GM19397 (cell line): ENCODE measurements around the gene NAP1L5.

Experiments used
- ATAC-seq: cut with Tn5 transposase; IDR thresholded peaks from one replicate; pipeline ENCODE4 v1.9.1; 2021; ENCODE audit warnings: mild to moderate bottlenecking, moderate library complexity; ENCODE audit not compliant: unreplicated experiment

Gene NAP1L5

DNA sequence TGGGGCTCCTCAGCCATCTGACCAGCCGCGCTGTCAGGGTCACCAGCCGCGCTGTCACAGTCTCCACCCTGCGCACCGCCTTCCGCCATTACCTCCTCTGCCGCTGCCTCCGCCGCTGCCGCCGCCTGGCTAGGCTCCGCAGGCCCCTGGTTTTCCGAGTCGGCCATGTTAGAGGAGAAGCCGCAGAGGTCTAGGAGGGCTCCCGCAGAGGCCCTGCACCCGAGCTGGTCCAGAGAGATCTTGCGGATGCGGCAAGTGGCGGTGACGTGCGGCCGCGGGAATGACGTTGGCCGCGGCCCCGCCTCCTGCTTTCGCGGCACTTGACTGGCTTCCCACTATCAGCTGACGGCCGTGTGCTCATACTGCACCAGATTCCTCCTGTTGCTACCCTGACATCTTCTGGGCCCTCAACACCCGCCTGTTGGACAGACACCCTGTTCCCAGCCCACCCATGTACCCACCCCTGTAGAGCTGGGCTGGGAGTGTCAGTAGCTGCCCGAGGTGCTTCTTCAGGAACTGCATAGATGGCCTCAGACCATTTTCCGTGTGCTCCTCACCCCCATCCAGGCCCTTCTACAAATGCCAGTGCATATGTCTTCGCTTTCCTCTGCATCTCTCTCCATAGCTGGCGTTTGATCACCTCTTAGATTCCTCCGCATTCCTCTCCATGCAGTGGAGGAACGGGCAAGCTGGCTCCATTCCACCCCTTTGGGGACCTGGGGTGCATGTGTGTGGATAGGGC is at the start of gene NAP1L5:
Gene NAP1L5 (minus strand): TSS at position 242 of the 742 bp plus-strand sequence. CDS start 75 bp downstream, at position 167.
- peak; percentile 94 for ATAC-seq

DNA sequence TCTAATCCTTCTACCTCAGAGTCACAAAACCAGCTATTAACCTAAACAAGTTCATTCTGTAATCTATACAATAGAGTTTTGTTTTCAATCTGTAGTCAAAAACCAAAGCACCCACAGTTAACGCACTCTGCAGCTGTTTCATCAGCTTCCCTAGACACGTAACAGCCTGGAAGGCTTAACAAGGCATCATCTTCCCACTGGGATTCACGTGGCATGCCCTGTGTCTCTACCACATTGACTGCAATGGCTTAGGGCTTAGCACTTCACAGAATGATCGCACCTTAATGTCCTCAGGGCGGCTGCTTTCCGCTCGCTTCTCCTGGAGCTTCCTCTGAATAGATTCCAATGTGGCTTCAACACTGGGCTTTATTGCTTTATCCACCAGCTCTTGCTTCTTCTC is 49.7 kb upstream of the NAP1L5 start:
- no peak for ATAC-seq

GRCh38 chr4:88746206-88746605 is 48.6 kb upstream of the NAP1L5 start:
- no peak for ATAC-seq

DNA sequence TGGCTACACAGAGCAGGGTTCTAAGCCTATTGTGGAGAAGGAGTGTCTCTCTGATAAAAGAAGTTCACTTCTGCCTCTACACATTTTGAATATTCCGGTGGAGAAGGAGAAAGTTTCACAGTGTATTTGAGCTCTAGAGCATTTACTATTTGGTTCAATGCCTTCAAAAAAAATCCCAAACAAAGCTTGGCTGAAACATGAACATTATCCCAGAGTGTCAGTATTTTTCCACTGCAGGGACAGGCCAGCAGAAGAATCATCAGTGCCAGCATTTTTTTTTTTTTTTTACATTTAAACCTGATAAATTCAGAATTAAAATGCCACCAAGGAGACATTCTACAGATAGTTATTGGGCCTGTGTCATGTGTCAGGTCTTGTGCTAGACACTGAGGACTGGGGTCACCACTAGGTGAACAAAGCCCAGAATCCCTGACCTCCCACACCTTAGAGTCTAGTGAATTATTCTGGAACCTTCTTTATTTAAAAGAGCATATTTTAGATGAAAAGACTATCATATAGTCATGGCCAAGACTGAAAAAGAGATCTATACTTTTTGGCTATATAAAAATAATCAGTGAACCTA is 48.0 kb upstream of the NAP1L5 start:
- no peak for ATAC-seq

GRCh38 chr4:88745175-88745574 is 47.5 kb upstream of the NAP1L5 start:
- no peak for ATAC-seq

DNA sequence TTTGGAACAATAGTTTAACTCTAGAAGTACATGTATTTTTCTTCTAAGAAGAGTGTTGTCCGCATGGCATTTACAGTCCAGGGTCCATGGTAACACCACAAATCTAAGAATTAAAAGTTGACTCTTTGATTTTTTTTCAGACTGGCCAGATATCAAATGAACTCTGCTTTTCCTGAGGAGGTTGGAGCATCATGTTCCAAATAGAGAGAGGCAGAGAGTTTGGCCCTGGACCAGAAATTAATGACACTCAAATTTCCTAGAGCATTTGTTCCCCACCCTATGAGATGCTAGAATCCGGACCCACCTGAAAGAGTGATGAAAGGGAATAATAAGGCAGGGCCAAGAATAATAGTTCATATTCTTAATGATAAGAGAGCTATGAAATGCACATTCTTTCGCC is 47.0 kb upstream of the NAP1L5 start:
- no peak for ATAC-seq

GRCh38 chr4:88743696-88744095 is 46.1 kb upstream of the NAP1L5 start:
- no peak for ATAC-seq

DNA sequence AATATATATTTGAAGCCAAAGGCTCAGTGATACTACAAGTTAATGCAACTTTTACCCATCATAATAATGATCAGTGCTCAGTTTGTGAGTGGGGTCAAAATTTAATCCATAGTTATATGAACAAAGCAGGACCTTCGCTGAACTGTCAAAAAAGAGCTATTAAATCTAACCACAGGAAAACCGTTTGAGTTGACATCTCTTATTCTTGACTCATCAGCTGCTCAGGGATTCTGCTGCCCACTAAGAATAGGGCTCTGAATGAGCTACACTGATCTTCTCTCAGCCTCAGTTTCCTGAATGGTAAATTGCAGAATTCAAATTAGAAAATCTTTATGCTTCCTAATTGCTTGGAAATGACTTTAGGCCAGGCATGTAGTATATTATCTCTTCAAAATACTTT is 44.9 kb upstream of the NAP1L5 start:
- ATAC-seq, result no peak

GRCh38 chr4:88738180-88738579 is 40.6 kb upstream of the NAP1L5 start:
- ATAC-seq, result no peak

DNA sequence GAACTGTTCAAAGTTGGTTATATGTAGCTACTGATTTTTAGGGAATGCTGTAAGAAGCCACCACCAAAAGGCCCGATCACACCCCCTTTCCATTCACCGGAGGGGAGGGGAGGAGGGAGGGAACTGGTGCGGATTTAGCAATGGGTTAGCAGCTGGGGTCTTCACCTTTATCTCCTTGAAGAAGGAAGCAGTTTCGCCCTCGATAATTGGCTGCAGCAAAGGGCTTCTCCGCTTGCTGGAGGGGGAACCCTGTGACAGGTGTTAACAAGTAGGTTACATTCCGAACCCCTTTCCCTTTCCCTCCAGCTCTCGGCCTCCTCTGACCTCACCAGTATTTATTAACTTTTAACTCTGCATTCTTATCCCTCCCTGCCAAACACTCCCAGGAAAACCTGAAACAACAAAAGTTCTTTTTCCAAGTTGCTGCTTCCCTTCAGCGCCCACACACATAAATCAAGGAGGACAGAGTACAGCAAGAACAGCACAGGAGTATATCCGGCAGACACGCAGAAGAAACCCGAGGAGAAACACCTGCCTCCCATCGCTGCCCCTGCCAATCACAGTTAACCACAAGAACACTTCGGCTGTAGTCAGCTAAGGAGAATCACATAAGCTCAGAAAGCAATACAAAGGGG is 39.8 kb upstream of the NAP1L5 start:
- peak; percentile 98 for ATAC-seq

DNA sequence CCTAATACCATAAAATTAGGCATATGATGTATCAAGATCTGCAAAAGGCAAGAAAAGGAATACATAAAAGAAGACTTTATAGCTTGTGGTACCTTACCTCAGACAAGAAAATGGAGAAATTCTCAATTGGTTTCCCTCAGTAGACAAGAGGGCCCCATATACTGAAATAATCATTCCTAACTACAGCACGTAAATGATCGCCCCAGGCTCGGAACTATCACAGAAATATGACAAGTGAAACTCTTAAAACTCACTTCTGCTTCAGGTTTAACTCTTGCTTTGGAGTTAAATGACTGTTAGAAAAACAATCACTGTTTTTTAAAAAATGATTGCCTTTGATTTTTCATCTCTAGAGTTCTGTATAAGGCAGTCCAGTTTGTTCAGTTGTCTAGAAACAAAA is 38.6 kb upstream of the NAP1L5 start:
- no peak for ATAC-seq

GRCh38 chr4:88735564-88735963 is 37.9 kb upstream of the NAP1L5 start:
- ATAC-seq, result no peak

- ATAC-seq, result no peak
Observed at GRCh38 chr4:88734403-88734949, 36.8 kb upstream of the NAP1L5 start.

- ATAC-seq, result no peak
Observed at GRCh38 chr4:88732714-88733368, 35.2 kb upstream of the NAP1L5 start.

DNA sequence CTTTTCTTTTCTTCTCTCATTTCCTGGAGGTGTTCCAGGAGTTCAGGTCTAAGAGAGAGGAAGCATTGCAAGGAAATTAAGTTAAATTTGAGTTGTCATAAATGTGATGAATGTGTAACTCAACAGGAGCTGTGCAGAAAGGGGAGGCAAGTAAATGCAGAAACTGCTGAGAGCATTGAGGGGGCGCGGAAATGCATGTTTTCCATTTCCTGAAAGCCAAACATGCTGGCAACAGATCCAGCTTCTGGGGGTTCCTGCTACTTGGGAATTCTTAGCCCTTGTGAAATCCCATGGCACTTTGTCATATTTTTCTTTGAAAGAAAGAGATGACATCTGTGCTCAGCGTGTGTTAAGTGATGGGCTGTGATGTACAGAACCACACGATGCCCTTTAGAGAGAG is 33.8 kb upstream of the NAP1L5 start:
- ATAC-seq, result no peak

- no peak for ATAC-seq
Observed at GRCh38 chr4:88730811-88731210, 33.2 kb upstream of the NAP1L5 start.

DNA sequence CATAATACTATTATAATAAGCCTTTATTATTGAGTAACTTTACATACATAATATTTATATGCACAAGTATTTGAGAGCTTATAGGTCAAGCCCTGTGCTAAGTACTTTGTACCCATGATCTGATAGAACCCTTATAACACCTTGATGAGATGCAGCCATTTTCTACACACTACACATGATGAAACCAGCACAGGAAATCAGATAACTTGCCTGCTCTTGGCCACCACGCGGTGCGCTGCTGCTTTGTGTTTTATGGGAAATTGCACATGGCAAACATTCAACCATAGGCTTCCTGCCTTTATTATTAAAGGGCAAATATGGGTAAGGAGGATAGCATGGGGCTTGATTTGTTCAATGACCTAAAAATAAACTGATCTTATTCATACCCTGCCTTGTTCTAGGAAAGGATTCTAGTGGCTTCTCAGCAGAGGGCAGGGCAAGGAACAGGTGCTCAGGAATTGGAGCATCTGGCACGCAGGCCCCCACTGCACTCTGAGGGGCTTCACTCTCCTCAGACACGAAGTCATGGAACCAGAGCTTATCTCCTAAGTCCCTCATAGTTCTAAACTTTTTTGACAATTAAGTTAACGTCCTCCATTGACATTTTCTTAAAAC is 31.6 kb upstream of the NAP1L5 start:
- ATAC-seq, result no peak

DNA sequence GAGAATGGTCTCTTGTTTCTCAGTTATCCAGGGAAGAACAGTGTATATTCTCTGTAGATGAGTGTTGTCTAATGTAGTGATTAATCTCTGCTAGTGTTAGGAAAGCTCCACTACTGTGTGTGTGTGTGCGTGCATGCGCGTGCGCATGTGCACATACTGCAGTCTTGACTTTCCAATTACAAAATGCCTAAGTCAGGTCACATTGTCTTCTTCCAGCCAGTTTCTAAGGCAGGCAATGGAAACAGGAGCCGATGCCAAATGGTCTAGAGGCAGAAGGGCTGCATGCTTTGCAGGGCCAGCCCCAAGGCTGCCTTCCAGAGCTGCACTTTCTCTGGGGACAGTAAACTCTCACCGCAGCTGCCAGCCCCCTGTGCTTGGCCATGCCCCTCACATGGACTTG is 30.5 kb upstream of the NAP1L5 start:
- ATAC-seq, result no peak

- no peak for ATAC-seq
Observed at GRCh38 chr4:88725986-88726385, 28.4 kb upstream of the NAP1L5 start.

DNA sequence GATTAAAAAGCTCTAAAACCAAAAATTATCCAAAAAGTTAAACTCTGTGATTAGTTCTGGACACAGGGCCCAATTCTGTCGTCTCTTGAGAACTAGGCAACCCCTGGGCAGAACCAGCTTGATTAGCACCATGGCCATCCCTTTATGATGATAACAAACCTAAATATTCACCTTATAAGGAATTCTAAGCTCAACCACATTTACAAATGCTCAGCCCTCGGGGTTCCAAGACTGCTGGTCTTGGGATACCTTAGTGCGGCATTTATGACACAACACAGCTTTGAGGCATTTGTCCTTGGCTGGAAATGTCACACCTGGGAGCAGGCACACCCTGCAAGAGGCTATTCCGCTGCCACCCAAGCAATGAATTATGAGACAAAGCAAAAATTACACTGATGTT is 27.5 kb upstream of the NAP1L5 start:
- no peak for ATAC-seq

GRCh38 chr4:88724406-88724805 is 26.8 kb upstream of the NAP1L5 start:
- no peak for ATAC-seq
